Ishikawa (cell line): ENCODE results near the gene ACO1.

Source experiments
- RAD21 ChIP-seq: IDR thresholded peaks from 2 replicates; pipeline ENCODE4 v1.6.1; 2012; ENCODE audit warnings: low read depth
- USF1 ChIP-seq: IDR thresholded peaks from 2 replicates; pipeline ENCODE4 v1.6.1; 2012

- TF ChIP-seq RAD21 (no peak), USF1 (no peak)
These were observed 118.0 kb downstream of the ACO1 start for GRCh38 chr9:32502464-32502863.
